SK-N-SH treated with all-trans-retinoic acid at 6 μM for 48 hours (cell line): ENCODE measurements around the gene NFE2L1.

ENCODE experiments used
- ARNTL ChIP-seq: fragments of 450-650 bp; formaldehyde crosslinking; IDR thresholded peaks from 2 replicates; pipeline ENCODE4 v1.5.0; 2020; ENCODE audit warnings: low read depth, mild to moderate bottlenecking, moderate library complexity, borderline replicate concordance
- PATZ1 ChIP-seq: fragments of 250-450 bp; sonication (Bioruptor Pico); IDR thresholded peaks from 2 replicates; pipeline ENCODE4 v1.8.0; 2020; ENCODE audit warnings: mild to moderate bottlenecking, moderate library complexity, borderline replicate concordance
- RARB ChIP-seq: fragments of 250-450 bp; sonication (Bioruptor Pico); IDR thresholded peaks from 2 replicates; pipeline ENCODE4 v1.8.0; 2021; ENCODE audit warnings: mild to moderate bottlenecking, moderate library complexity
- SNAI2 ChIP-seq: fragments of 250-450 bp; sonication (Bioruptor Pico); IDR thresholded peaks from 2 replicates; pipeline ENCODE4 v1.5.0; 2020; ENCODE audit warnings: mild to moderate bottlenecking, moderate library complexity
- TOX ChIP-seq: fragments of 250-450 bp; sonication (Bioruptor Pico); IDR thresholded peaks from 2 replicates; pipeline ENCODE4 v1.8.0; 2021; ENCODE audit warnings: mild to moderate bottlenecking, moderate library complexity, borderline replicate concordance
- ZFP3 ChIP-seq: fragments of 250-450 bp; sonication (Bioruptor Pico); IDR thresholded peaks from 2 replicates; pipeline ENCODE4 v1.5.0; 2020; ENCODE audit warnings: mild to moderate bottlenecking, moderate library complexity
- ZFP30 ChIP-seq: fragments of 450-650 bp; formaldehyde crosslinking; IDR thresholded peaks from 2 replicates; pipeline ENCODE4 v1.5.0; 2022; ENCODE audit warnings: mild to moderate bottlenecking, moderate library complexity
- ZNF70 ChIP-seq: fragments of 450-650 bp; formaldehyde crosslinking; IDR thresholded peaks from 2 replicates; pipeline ENCODE4 v1.5.0; 2020; ENCODE audit warnings: mild to moderate bottlenecking, moderate library complexity

GRCh38 chr17:48064638-48065037 is 16.5 kb downstream of the NFE2L1 start:
- TF ChIP-seq ARNTL (CRISPR knock-in tag) (no peak), ZFP30 (CRISPR knock-in tag) (no peak), ZFP3 (CRISPR knock-in tag) (no peak), PATZ1 (CRISPR knock-in tag) (no peak), RARB (no peak), SNAI2 (CRISPR knock-in tag) (no peak), ZNF70 (CRISPR knock-in tag) (no peak), TOX (CRISPR knock-in tag) (no peak)
